Panc1 (cell line): ENCODE results near the gene NRP2. TPM values are rescaled to one million over a fixed set of nuclear protein-coding genes. Genes with fewer than 3 reads are reported as not detected.

Source experiments
- ATAC-seq: fragments of 200-7000 bp; cut with Tn5 transposase; 2 replicates; pipeline ENCODE4 v1.9.1; 2020; ENCODE audit warnings: mild to moderate bottlenecking, moderate library complexity
- BruUV-seq: library from RNA; stranded (reverse); fragments of 400-500 nt; replicated peaks from 2 replicates; lab custom pipeline; 2021; lab: Mats Ljungman, UMichigan
- CTCF ChIA-PET: fragments of 300-600 bp; sonication (Branson Sonifier 250); formaldehyde crosslinking; loops from one replicate; lab custom pipeline; 2022; ENCODE audit warnings: antibody characterized with exemption; lab: Charles Lee
- POLR2A ChIA-PET: fragments of 300-600 bp; sonication (Branson Sonifier 250); formaldehyde crosslinking; loops from one replicate; lab custom pipeline; 2022; ENCODE audit warnings: antibody characterized with exemption; lab: Charles Lee
- DNase-seq: peaks from one replicate; pipeline ENCODE4 v3.0.0-alpha.2; 2010; ENCODE audit warnings: low read depth, low spot score
- H3K27ac ChIP-seq: 2 replicates; pipeline ENCODE4 v1.5.1; 2011; ENCODE audit warnings: mild to moderate bottlenecking, low read length, inconsistent platforms
- H3K27me3 ChIP-seq: fragments of 200-500 bp; sonication (Bioruptor generic); 2 replicates; pipeline ENCODE4 v1.6.0; 2014; ENCODE audit warnings: low read length, inconsistent platforms; ENCODE audit not compliant: control insufficient read depth, insufficient read depth
- H3K36me3 ChIP-seq: fragments of 200-500 bp; sonication (Bioruptor generic); 2 replicates; pipeline ENCODE4 v1.5.1; 2014; ENCODE audit warnings: inconsistent platforms, mild to moderate bottlenecking, low read length, moderate library complexity; ENCODE audit not compliant: control insufficient read depth, insufficient read depth
- H3K4me1 ChIP-seq: 2 replicates; pipeline ENCODE4 v1.5.1; 2011; ENCODE audit warnings: inconsistent platforms, mild to moderate bottlenecking, low read length, moderate library complexity; ENCODE audit not compliant: control insufficient read depth, insufficient read depth
- H3K4me3 ChIP-seq, 2 experiments: 2 replicates each; pipeline ENCODE4 v1.5.1; 2011 to 2012; ENCODE audit warnings: low read depth in 2 of 2, low read length in 2 of 2, mild to moderate bottlenecking in 2 of 2, inconsistent platforms in 1 of 2, moderate library complexity in 1 of 2
- H3K9me3 ChIP-seq: fragments of 200-500 bp; sonication (Bioruptor generic); 2 replicates; pipeline ENCODE4 v1.5.1; 2014; ENCODE audit warnings: low read depth, mild to moderate bottlenecking, inconsistent platforms, low read length, moderate library complexity; ENCODE audit not compliant: control insufficient read depth, insufficient read depth
- POLR2AphosphoS5 ChIP-seq: IDR thresholded peaks from 2 replicates; pipeline ENCODE4 v1.6.1; 2012; ENCODE audit warnings: mild to moderate bottlenecking, low read depth, low read length, moderate library complexity
- SIN3A ChIP-seq: IDR thresholded peaks from 2 replicates; pipeline ENCODE4 v1.6.1; 2012; ENCODE audit warnings: low read depth, mild to moderate bottlenecking, low read length, moderate library complexity, borderline replicate concordance; ENCODE audit not compliant: insufficient read depth
- TCF7L2 ChIP-seq: IDR thresholded peaks from 2 replicates; pipeline ENCODE4 v1.6.1; 2011; ENCODE audit warnings: mild to moderate bottlenecking, low read depth, low read length, inconsistent platforms
- in situ Hi-C: cut with HindIII; loops from 2 replicates; pipeline ENCODE4 v1.10.0; 2016; ENCODE audit warnings: low sequenced_read_pairs, low pct_unique_long_range_greater_than_20kb
- intact Hi-C: fragments of 100-400 bp; cut with micrococcal nuclease; formaldehyde crosslinking; loops from one replicate; pipeline ENCODE4 v1.10.0; 2022; ENCODE audit not compliant: unreplicated experiment
- total RNA-seq: library from RNA; stranded (reverse); gene quantifications from one replicate; pipeline ENCODE4 v1.2.1, GENCODE V29; 2021; ENCODE audit not compliant: unreplicated experiment
- TF ChIP-seq, protein P1 (sequence below): fragments of 450-650 bp; IDR thresholded peaks from 2 replicates; pipeline ENCODE4 v1.5.1; 2017; ENCODE audit warnings: mild to moderate bottlenecking
- TF ChIP-seq, protein P2 (sequence below), 2 experiments: IDR thresholded peaks; 2 replicates each; pipeline ENCODE4 v1.6.1; 2011 to 2012; ENCODE audit warnings: low read depth in 2 of 2, control low read depth in 1 of 2, low read length in 1 of 2, mild to moderate bottlenecking in 1 of 2, moderate library complexity in 1 of 2; ENCODE audit not compliant: insufficient read depth in 1 of 2

The NRP2 gene
- total RNA-seq, 1 experiment from 2014 or later: 6.7 TPM

DNA sequence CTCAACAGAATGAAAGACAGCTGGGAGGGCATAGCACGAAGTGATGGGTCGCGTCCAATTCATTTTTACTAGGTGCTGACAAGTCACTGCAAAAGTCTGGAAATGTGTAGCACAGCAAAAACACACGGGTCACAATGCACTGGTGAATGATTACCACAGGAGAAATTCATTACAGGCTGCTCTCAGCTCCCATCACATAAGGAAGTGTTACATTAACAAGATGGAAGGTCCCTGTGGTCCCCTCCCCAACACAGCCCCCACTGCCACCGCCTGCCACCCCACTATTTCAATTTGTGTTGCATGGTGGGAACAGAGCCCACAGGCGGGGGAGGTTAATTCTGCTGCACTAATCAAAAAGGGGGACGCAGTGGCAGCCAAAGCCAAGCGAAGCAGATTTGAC lies 122.8 kb downstream of the NRP2 start:
- DNase-seq (no peak), ATAC-seq (no peak)
- Histone ChIP-seq H3K27me3 (peaks cover 3% of the 10 kb centered on the region), H3K27ac (no peak overlapping the region), H3K4me1 (no peaks in the 10 kb centered on the region), H3K36me3 (no peaks in the 10 kb centered on the region), H3K4me3 (no peak overlapping the region), H3K9me3 (no peaks in the 10 kb centered on the region)
- BruUV-seq: no TSS peak
- intact Hi-C loops: no loop called here
- TF ChIP-seq, protein P1, sequence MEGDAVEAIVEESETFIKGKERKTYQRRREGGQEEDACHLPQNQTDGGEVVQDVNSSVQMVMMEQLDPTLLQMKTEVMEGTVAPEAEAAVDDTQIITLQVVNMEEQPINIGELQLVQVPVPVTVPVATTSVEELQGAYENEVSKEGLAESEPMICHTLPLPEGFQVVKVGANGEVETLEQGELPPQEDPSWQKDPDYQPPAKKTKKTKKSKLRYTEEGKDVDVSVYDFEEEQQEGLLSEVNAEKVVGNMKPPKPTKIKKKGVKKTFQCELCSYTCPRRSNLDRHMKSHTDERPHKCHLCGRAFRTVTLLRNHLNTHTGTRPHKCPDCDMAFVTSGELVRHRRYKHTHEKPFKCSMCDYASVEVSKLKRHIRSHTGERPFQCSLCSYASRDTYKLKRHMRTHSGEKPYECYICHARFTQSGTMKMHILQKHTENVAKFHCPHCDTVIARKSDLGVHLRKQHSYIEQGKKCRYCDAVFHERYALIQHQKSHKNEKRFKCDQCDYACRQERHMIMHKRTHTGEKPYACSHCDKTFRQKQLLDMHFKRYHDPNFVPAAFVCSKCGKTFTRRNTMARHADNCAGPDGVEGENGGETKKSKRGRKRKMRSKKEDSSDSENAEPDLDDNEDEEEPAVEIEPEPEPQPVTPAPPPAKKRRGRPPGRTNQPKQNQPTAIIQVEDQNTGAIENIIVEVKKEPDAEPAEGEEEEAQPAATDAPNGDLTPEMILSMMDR: no peak
- in situ Hi-C loops: no loop called here
- ChIA-PET CTCF (no interaction called here), POLR2A (no interaction called here)

DNA sequence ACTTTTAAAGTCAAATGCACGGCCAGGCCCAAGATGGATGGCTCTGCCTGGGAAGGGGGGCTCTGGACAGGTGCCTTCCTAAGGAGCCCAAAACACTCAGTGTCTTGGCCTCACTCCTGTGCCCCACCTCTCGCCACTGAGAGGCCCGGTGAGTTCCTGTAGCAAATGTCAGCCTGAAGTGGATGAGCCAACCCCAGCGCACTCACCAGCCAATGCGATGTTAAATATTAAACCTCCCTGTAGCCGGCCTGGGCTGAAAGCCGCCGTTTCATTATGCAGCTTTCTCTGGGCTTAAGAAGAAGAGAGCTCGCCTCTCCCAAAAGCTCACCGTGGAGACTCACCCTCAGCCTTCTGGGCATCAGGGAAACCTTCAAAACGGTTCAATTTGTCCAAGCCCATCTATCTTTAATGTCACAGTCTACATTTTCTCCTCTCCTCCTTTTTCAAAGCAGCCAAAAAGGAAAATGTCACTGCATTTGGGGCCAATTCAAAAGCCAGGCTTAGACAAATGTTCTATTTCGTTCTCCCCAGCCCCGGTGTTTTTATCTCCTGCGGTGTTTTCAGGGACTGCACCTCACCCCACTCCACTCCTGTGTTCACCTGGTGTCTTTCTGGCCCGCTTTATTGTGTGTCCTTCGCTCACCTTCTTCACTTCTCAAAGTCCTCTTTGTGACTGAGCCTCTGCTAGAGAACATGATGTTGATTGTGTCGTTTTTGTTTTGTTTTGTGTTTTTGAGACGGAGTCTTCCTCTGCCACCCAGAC lies 124.0 kb downstream of the NRP2 start:
- intact Hi-C loops (no loop called here), in situ Hi-C loops (no loop called here)
- Histone ChIP-seq H3K36me3 (no peaks in the 10 kb centered on the region), H3K4me1 (no peaks in the 10 kb centered on the region), H3K27ac (no peak overlapping the region), H3K9me3 (no peaks in the 10 kb centered on the region), H3K27me3 (peaks cover 3% of the 10 kb centered on the region), H3K4me3 (no peak overlapping the region)
- DNase-seq (no peak), ATAC-seq (no peak)
- BruUV-seq: no TSS peak
- TF ChIP-seq, protein P1: no peak
- TF ChIP-seq TCF7L2: no peak
- TF ChIP-seq, protein P2, sequence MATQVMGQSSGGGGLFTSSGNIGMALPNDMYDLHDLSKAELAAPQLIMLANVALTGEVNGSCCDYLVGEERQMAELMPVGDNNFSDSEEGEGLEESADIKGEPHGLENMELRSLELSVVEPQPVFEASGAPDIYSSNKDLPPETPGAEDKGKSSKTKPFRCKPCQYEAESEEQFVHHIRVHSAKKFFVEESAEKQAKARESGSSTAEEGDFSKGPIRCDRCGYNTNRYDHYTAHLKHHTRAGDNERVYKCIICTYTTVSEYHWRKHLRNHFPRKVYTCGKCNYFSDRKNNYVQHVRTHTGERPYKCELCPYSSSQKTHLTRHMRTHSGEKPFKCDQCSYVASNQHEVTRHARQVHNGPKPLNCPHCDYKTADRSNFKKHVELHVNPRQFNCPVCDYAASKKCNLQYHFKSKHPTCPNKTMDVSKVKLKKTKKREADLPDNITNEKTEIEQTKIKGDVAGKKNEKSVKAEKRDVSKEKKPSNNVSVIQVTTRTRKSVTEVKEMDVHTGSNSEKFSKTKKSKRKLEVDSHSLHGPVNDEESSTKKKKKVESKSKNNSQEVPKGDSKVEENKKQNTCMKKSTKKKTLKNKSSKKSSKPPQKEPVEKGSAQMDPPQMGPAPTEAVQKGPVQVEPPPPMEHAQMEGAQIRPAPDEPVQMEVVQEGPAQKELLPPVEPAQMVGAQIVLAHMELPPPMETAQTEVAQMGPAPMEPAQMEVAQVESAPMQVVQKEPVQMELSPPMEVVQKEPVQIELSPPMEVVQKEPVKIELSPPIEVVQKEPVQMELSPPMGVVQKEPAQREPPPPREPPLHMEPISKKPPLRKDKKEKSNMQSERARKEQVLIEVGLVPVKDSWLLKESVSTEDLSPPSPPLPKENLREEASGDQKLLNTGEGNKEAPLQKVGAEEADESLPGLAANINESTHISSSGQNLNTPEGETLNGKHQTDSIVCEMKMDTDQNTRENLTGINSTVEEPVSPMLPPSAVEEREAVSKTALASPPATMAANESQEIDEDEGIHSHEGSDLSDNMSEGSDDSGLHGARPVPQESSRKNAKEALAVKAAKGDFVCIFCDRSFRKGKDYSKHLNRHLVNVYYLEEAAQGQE (IDR thresholded peaks at IDR 0.05; ENCODE audit: insufficient read depth in 1 of 2, low read depth in 2 of 2, low read length in 1 of 2): no peak
- TF ChIP-seq POLR2AphosphoS5: no peak
- TF ChIP-seq SIN3A: no peak
- ChIA-PET CTCF (no interaction called here), POLR2A (no interaction called here)
